HT1080 (cell line): ENCODE results near the gene TERB2. TPM values are rescaled to one million over a fixed set of nuclear protein-coding genes. Genes with fewer than 3 reads are reported as not detected.
A peak's percentile ranks its signal among the peaks of the same experiment; 100 is the strongest.
"Not testable (repeated sequence)": the region's sequence is repeated elsewhere in the genome, so short reads cannot be mapped to it uniquely, and the experiment has no call there.

Source experiments
- DNase-seq: peaks from one replicate; pipeline ENCODE4 v3.0.0-alpha.2; 2015; ENCODE audit warnings: low read depth
- small RNA-seq: library from RNA; depleted of rRNA; stranded (forward); fragments of <200 nt; gene quantifications from one replicate; pipeline ENCODE3, GENCODE V24; 2014
- total RNA-seq: library from RNA; depleted of rRNA; stranded (reverse); fragments of >200 nt; shearing (Covaris generic); gene quantifications from 2 replicates; pipeline ENCODE4 v1.2.3, GENCODE V29; 2014; rRNA removed

Gene TERB2
- total RNA-seq, 1 experiment from 2014 or later, result not detected

DNA sequence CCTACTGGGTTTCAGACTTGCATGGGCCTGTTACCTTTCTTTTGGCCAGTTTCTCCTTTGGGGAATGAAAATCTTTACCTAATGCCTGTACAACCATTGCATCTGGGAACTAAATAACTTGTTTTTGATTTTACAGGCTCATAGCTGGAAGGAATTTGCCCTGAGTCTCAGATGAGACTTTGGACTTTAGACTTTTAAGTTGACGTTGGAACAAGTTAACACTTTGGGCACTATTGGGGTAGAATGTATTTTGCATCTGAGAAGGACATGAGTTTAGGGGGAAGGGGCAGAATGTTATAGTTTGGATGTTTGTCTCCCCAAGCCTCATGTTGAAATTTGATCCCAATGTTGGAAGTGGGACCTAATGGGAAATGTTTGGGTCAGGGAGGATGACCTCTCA is 44.7 kb downstream of the TERB2 start:
- not testable (repeated sequence) for DNase-seq

GRCh38 chr15:45003731-45004410 is 47.4 kb downstream of the TERB2 start:
- DNase-seq, result not testable (repeated sequence)

GRCh38 chr15:45004590-45005175 is 48.2 kb downstream of the TERB2 start:
- DNase-seq, result not testable (repeated sequence)

GRCh38 chr15:45009046-45009445 is 52.6 kb downstream of the TERB2 start:
- no peak for DNase-seq

GRCh38 chr15:45015114-45015513 is 58.6 kb downstream of the TERB2 start:
- not testable (repeated sequence) for DNase-seq

DNA sequence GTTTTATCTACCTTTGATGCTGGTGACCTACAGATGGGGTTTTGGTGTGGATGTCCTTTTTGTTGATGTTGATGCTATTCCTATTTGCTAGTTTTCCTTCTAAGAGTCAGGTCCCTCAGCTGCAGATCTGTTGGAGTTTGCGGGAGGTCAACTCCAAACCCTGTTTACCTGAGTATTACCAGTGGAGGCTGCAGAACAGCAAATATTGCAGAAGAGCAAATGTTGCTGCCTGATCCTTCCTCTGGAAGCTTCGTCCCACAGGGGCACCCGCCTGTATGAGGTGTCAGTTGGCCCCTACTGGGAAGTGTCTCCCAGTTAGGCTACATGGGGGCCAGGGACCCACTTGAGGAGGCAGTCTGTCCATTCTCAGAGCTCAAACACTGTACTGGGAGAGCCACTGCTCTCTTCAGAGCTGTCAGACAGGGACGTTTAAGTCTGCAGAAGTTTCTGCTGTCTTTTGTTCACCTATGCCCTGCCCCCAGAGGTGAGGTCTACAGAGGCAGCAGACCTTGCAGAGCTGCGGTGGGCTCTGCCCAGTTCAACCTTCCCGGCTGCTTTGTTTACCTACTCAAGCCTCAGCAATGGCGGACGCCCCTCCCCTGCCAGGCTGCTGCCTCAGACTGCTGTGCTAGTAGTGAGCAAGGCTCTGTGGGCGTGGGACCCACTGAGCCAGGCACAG is 63.9 kb downstream of the TERB2 start:
- not testable (repeated sequence) for DNase-seq

DNA sequence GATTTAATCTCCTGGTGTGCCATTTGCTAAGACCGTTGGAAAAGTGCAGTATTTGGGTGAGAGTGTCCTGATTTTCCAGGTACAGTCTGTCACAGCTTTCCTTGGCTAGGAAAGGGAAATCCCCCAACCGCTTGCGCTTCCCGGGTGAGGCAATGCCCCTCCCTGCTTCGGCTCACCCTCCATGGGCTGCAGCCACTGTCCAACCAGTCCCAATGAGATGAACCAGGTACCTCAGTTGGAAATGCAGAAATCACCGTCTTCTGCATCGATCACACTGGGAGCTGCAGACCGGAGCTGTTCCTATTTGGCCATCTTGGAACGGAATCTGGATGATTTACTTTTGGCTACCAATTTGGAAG is 64.4 kb downstream of the TERB2 start:
- DNase-seq, result not testable (repeated sequence)

GRCh38 chr15:45021348-45021747 is 64.9 kb downstream of the TERB2 start:
- no peak for DNase-seq

DNA sequence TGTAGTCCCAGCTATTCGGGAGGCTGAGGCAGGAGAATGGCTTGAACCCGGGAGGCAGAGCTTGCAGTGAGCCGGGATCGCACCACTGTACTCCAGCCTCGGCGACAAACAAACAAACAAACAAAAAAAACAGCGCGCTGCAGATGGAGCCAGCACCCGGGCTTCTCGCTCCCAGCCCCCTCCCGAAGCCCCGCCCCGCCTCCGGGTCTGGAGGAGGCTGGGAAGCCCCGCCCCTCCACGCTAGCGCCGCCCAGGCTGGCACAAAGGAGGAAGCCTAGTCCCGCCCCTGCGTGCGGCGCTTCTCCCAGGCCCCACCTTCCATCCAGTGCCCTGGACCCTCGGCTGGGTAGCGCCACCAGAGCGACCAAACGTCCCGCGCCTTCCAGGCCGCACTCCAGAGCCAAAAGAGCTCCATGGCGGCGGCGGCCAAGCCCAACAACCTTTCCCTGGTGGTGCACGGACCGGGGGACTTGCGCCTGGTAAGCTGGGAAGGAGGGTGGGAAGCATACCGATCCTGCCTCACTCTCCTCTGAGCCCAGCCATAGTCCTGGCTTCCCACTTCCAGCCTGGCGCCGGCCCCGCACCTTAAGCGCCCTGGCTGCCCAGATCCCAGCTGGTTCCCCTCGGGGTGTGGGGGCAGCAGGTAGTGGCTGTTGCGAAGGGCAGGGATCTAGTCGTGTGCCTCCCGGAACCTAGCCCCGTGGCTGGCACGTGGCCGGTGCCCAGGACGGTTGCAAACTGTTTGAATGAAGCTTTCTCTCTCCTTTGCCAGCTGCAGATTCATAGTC is 66.6 kb downstream of the TERB2 start, which contains the start of gene SORD:
Gene SORD, plus strand, starts transcription at position 325 of the 788 bp plus-strand sequence. Its CDS starts 89 bp downstream, at position 414.
- DNase-seq, result peak; percentile 82

GRCh38 chr15:45023659-45024225 is 67.3 kb downstream of the TERB2 start:
- DNase-seq, result peak; percentile 57

DNA sequence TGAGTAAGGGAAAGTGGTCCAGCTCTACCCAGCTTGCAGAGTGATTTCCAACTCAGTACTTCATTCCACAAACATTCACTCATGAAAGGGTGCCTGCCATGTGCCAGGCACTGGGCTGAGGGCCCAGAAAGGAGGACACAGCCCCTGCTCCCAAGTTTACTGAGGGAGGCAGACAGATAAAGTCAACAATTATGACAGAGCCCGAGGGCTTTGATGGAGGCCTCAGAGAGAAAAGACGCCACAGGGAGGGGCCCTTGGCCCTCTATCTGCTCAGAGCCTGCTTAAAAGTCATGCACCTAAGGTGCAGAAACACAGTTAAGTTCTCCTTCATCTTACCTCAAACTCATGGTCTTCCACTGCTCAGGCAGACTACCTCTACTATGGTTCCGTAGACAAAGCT is 68.2 kb downstream of the TERB2 start:
- not testable (repeated sequence) for DNase-seq

DNA sequence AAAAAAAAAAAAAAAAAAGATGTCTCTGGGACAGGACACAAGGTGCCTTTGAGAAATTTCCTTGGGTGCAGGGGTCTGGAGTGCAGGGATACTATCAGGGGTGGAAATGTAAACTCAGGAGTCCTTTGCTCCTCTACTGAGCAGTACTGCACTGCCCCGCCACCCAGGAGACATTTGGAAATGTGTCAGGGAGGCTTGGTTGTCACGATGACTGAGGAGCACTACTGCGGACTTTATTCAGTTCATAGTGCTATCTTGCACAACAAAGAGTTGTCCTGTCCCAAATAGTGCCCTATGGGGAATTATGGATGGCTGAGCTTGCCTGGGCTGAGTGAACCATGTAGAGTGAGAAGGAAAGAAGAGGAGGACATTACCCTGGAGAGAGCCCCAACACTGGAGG is 69.1 kb downstream of the TERB2 start:
- DNase-seq, result not testable (repeated sequence)

- DNase-seq, result no peak
Observed at GRCh38 chr15:45026651-45027190, 70.2 kb downstream of the TERB2 start.

- no peak for DNase-seq
Observed at GRCh38 chr15:45027220-45027619, 70.7 kb downstream of the TERB2 start.

Small RNA genes within 50 kb of the gene (small RNA-seq; reads per million reads assigned to genes)
- not detected for gene RNU1-78P
- gene RNU6-1108P, result not detected
- not detected for gene RNU6-1332P
- not detected for gene RNU6-966P

Other genes with a start within 250 kb of the TERB2 start
- 0.10 and 0.13 TPM in 2 replicates for gene PATL2, start 245.4 kb upstream of the TERB2 start, total RNA-seq
- gene B2M, start 245.2 kb upstream of the TERB2 start, total RNA-seq, result 746 and 855 TPM in 2 replicates
- 6.2 and 7.1 TPM in 2 replicates for gene TRIM69, start 220.2 kb upstream of the TERB2 start, total RNA-seq
- 47.9 and 53.6 TPM in 2 replicates for gene SORD, start 66.5 kb downstream of the TERB2 start, total RNA-seq
- under 0.01 and 0.03 TPM in 2 replicates for gene DUOX2, start 157.5 kb downstream of the TERB2 start, total RNA-seq
- not detected in 2 replicates for gene DUOXA2, start 157.6 kb downstream of the TERB2 start, total RNA-seq
- 0.06 and 0.30 TPM in 2 replicates for gene DUOXA1, start 173.2 kb downstream of the TERB2 start, total RNA-seq
- gene DUOX1, start 173.3 kb downstream of the TERB2 start, total RNA-seq, result not detected in 2 replicates
- 2.9 and 3.4 TPM in 2 replicates for gene SHF, start 231.3 kb downstream of the TERB2 start, total RNA-seq